Putamen (tissue), 1 donor: ENCODE measurements around the gene PIMREG.

ENCODE experiments used
- DNase-seq: peaks from one replicate; pipeline ENCODE4 v3.0.0-alpha.2; 2016; ENCODE audit warnings: low spot score

The PIMREG gene

DNA sequence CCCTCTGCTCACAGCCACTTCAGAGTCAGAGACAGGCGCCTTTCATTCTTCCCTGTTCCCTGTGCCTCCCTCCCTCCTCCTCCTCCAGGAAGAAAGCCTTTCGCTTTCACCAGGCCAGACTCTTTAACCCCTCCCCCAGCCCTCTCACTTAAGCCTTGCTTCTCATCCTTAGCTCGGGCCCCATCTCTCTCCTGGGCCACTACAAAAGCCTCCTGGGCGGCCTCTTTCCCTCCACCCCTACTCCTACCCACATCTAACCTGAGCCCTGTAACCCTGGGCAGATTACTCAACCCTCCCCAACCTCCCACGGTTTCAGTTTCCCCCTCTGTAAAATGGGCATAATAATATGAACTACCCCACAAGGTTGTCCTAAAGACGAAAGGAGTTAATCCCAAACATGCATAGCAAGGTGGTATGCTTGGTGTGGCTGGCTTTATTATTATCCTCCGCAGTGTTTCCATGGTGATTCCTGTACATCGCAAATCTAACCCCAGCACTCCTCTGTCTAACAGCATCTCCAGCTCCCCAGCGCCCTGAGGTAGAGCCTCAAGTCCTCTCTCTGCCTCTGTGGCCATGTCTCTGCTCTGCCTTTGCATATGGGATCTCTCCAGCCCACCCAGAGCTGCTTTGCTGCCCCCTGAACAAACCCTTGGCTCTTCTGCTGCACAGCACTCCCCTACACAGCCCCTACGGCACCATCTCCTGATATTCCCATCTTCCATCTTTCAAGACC is 17.7 kb downstream of the PIMREG start:
- DNase-seq, result no peak

GRCh38 chr17:6462692-6463091 is 18.4 kb downstream of the PIMREG start:
- no peak for DNase-seq

GRCh38 chr17:6463616-6464445 is 19.6 kb downstream of the PIMREG start:
- DNase-seq, result no peak

DNA sequence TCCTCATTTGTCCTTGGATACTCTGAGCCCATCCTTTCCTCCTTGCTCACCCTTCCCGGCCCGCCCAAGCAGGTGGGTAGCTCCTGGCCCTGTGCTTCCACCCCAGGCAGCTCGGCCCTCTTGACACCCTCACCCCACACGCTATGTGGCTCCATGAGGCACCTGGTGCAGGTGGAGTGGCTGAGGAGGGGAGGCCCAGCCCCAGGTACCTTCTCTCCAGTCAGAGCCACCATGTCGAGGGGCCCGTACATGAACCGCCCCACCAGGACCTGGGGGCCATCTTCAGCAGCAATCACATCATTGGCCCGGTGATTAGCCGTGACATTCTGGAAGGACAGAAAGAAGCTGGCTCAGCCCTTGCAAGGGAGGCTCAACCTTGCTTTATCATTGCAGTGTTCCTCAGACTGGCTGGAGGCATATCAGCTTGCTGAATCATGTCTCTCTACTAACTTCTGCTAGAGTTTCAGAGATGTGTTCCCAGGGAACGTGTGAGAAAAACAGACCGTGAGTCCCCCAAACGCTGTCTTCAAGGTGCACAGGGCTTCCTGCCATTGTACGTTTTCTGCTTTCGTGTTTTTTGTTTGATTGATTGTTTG is 20.3 kb downstream of the PIMREG start:
- DNase-seq, result no peak

DNA sequence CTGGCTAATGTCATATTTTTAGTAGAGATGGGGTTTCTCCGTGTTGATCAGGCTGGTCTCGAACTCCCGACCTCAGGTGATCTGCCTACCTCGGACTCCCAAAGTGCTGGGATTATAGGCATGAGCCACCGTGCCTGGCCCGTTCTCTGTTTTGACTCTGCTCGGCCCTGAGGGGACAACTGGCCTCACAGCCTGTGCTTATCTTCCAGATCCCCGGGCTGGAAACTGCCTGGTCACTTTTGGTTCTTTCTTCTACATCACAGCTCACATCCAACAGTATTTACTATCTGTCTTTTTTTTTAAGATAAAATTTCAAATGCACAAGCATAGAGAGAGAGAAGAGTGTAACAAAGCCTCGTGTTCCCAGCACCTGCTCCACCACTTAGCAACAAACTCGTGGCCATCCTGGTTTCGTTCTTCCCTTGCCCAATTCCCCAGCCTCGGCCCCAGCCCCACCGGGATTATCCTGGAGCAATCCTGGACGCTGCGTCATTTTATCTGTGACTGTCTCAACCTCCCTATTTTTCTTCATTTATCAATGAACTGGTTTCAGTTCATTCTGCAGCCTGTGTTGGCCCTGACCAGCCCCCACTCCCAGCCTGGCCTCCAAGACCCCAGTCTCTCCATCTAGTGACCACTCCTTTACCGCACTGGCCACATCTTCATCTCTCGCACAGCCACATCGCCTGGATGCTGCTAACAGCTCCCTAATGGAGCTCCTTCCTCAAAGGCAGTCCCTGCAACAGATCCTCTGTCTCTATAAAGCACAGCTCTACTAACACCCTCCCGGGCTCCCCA is 21.1 kb downstream of the PIMREG start:
- DNase-seq, result no peak

GRCh38 chr17:6467567-6467966 is 23.3 kb downstream of the PIMREG start:
- DNase-seq, result no peak

GRCh38 chr17:6468051-6468790 is 24.0 kb downstream of the PIMREG start:
- DNase-seq, result no peak

DNA sequence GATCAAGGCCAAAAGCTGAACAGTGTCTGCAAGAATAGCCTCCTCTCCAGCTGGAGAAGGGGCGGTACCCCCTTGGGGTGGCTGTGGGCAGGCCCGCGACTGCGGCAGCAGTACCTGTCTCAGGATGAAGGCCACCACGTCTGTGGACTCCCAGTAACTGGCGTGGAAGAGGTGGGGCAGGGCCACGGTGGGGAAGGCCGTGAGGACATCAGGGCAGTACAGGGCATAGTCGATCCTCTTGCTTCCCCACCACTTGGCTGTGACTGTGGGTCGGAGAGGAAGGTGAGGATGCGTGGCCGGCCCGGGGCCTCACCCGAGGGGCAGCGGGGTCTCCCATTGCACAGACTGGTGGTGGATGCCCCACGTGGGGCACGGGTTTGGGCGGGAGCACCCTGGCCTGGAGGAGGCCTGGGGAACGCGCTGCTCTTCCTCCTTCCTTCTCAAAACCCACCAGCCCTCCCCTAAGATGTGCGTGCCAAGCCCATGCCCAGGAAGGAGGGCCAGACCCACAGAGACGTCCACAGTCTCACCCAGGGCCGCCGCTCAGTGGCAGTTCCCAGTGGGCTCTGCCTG is 26.0 kb downstream of the PIMREG start:
- DNase-seq, result no peak

DNA sequence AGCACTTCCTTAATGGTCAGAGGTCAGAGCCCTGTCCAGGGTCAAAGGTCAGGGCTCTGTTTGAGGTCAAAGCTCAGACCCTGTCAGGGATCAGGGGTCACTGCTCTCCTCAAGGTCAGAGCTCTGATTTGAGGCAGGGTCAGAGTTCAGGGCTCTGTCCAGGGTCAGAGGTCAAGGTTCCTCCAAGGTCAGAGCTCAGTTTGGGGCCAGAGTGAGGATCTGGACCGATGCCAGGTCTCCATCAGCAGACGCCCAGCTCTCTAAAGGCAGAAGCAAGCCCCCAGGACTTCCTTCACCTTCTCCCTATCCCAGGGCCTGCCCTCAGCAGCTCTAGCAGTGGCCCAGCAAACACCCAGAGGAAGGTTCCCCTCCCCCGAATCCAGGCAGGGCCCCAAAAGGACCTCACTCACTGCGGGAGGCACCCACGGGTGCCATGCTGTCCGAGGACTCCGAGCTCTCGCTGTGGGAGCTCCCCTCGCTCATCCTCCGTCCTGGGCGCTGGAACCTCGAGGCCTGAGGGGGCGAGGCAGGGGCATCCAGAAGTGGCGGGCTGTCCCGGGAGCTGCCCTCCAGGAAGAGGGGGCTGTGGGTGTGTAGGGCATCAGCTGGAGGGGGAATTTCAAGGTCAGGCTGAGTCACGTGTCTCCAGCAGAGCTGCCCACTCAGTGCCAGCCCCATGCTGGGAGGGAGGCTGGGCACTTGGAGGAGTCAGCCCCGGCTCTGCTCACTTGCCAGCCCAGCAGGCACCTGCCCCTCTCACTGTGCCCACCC is 26.7 kb downstream of the PIMREG start:
- no peak for DNase-seq

GRCh38 chr17:6471531-6472465 is 27.5 kb downstream of the PIMREG start:
- no peak for DNase-seq

DNA sequence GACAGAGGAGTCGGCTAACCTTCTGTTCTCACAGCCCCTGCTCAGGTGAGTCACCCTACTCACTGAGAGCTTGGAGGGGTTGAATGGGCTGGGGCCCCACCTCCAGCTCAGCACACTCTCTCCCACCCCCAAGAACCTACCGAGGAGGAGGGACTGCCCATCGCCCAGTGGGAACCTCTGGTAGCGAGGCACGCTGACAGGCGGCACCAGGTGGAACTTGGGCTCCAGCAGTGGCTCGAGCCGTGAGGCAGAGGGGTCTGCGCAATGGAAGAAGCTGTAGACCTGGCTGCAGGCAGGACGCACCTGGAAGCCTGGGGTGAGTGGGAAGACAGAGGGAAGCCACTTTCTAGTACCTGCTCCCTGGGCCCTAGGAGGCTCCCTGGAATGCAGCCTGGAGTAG is 28.3 kb downstream of the PIMREG start:
- DNase-seq, result no peak

DNA sequence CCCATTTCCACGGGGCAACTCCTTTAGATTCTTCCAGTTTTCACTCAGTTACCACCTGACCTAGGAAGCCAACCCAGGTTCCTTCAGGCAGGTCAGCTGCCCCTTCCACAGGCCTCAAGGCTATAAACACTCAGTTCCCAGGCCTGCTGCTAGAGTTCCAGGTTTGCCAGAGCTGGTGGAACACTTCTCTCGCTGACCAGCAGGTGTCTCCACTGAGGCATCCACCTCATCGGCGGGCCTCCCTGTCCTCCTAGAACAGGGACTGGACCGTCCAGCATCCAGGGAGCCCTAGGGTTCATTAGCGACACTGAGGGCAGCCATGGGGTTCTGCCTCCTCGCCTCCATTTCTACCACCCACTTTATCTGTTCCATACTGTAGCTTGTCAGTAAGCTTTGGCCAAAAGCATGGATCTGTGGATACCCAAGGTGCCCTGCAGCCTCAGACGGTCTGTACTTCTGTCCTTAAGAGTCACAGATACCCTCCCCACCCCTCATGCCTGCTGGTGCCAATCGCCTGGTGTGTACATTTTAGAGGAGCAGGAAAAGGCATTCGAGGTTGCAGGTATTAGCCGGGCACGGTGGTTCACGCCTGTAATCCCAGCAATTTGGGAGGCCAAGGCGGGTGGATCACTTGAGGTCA is 29.0 kb downstream of the PIMREG start:
- peak; percentile 57 for DNase-seq

DNA sequence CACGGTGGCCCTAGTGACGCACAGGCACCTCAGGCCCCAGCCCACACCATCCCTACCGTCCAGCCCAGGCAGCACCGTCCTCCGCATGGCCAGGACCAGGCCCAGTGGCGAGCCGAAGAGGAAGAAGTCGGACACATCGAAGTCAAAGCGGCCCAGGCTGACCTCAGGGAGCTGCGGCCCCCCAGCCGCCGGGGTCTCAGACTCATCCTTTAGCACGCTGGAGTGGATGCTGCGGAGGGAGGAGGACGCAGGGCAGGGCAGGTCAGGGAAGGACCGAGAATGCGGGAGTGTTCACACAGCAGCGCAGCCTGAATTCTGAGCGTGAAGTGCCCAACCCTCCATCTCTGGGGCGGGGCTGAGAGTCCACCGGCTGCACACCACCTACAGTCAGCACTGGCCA is 30.1 kb downstream of the PIMREG start:
- DNase-seq, result no peak

DNA sequence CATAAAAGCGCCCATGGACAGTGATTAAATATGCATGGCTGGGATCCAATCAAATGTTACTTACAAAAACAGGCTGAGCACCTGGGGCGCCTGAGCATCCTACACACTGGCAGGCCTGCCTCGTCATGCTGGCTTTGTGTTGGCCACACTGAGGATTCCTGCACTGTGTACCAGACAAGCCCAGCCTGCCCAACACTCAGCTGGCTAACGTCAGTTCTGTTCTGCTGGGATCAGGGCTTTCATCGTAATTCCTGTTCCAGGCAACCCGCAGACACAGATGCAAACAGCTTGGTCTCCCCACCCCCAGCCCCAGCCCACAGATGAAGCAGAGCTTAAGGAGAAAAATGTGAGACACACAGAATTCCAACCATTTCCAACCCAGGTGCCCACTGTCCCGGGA is 30.7 kb downstream of the PIMREG start:
- DNase-seq, result no peak

DNA sequence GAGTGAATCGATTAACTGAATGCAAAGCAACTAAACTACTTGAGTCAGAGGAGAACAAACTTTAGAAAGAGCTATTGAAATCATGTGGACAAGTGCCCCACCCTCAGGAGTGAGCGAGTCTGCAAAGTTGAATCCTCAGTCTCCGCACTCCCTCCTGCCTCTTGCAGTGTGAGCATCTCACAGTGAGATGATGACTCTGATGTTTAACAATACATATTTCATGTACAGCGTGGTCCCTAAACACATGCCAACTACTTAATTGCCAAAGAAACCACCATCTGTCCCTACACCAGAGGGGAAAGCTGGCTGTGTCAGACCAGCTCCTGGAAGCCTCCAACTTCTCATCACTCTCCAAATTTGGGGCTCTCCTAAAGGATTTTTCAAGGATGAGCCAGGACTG is 31.2 kb downstream of the PIMREG start:
- DNase-seq, result no peak

GRCh38 chr17:6476076-6476809 is 32.0 kb downstream of the PIMREG start:
- no peak for DNase-seq

GRCh38 chr17:6476810-6477179 is 32.5 kb downstream of the PIMREG start:
- DNase-seq, result no peak

DNA sequence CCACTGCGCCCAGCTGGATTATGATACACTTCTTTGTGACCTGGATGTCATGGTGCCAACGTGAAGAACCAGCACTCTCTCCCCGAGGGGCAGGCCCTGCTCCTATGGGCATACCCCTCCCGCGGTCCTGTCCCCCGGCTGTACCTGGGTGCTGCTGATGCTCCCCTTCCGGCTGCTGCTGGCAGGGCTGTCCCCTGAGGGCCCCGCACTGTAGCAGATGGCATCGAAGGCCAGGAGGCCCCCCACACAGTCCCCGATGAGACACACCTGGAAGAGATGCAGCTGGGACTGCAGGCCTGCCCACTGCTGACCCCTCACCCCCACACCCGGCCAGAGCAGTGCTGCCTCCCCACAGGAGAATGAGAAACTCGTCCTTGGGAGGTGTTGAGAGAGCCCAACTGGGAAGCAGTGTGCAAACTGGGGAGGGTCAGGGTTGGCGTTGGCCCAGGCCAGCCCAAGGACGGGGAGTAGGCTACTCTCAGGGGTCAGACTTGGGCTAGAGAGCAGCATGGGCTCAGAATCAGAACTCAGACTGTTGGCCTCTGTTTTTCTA is 33.7 kb downstream of the PIMREG start:
- DNase-seq, result no peak
